Ovary (tissue), 9 donors: Measurements from ENCODE around the gene DAGLB. TPM values are rescaled to one million over a fixed set of nuclear protein-coding genes. Genes with fewer than 3 reads are reported as not detected.

Experiments used
- DNase-seq, 5 donors: peaks; one replicate each; pipeline ENCODE4 v3.0.0-alpha.2; 2019 to 2020
- H3K27ac ChIP-seq, 2 donors: fragments of 200-600 bp; one replicate each; pipeline versions ENCODE4 v1.5.1 to v1.8.0; 2019 to 2022
- H3K27me3 ChIP-seq: fragments of 200-600 bp; one replicate; pipeline ENCODE4 v1.8.0; 2022
- H3K36me3 ChIP-seq: fragments of 200-600 bp; sonication (generic); one replicate; pipeline ENCODE4 v1.5.1; 2019
- H3K4me1 ChIP-seq: one replicate; pipeline ENCODE4 v1.8.1; 2013; ENCODE audit warnings: mild to moderate bottlenecking, moderate library complexity; ENCODE audit not compliant: insufficient read depth
- H3K4me3 ChIP-seq: fragments of 200-600 bp; sonication (generic); one replicate; pipeline ENCODE4 v1.5.1; 2017
- H3K9me3 ChIP-seq, 2 donors: fragments of 200-600 bp in 1 of 2; sonication (generic) in 1 of 2; one replicate each; pipeline versions ENCODE4 v1.5.1 to v1.8.1; 2013 to 2019; ENCODE audit warnings: mild to moderate bottlenecking in 1 of 2, moderate library complexity in 1 of 2
- CTCF ChIP-seq, 3 donors: fragments of 450-650 bp in 2 of 3; fragments of 200-600 bp in 1 of 3; IDR thresholded peaks; one replicate each; pipeline versions ENCODE4 v1.5.1 to v1.8.0; 2016 to 2022; ENCODE audit warnings: antibody characterized with exemption in 3 of 3, mild to moderate bottlenecking in 1 of 3
- EP300 ChIP-seq: sonication (generic); formaldehyde crosslinking; IDR thresholded peaks from one replicate; pipeline ENCODE4 v1.6.1; 2017; ENCODE audit warnings: antibody characterized with exemption
- POLR2A ChIP-seq: fragments of 450-650 bp; IDR thresholded peaks from one replicate; pipeline ENCODE4 v1.6.1; 2017; ENCODE audit warnings: antibody characterized with exemption, mild to moderate bottlenecking, moderate library complexity
- WGBS, 3 donors: extraction: QIAGEN DNeasy Blood & Tissue Kit in 1 of 3; methylation state at CpG; one replicate each; pipeline versions ENCODE4 v1.1.5 to v1.1.7; 2013 to 2017; 5-methylcytosine and 5-hydroxymethylcytosine counted together
- intact Hi-C, 4 donors: fragments of 100-400 bp; cut with DNase I; formaldehyde crosslinking; loops; one replicate each; pipeline versions ENCODE4 v1.11.0 to v1.15.1; 2022 to 2023
- polyA plus RNA-seq, 2 donors: library from polyadenylated mRNA; stranded (reverse); fragments of 200-250 nt in 1 of 2; fragments of 350-450 nt in 1 of 2; fragmentation: Illumina TruSeq in 1 of 2; extraction: RNeasy Lipid Tissue Mini Kit (QIAGEN cat#74804) in 1 of 2; gene quantifications; one replicate each; pipeline ENCODE4 v1.2.3, GENCODE V29; 2013 to 2014
- total RNA-seq, 7 donors: library from RNA; depleted of rRNA in 2 of 7; stranded (reverse); fragments of >200 nt in 2 of 7; fragmentation: NEBNext Ultra II Directional in 3 of 7; extraction: Animal tissue kit (Norgen Biotek cat#: 25700) in 3 of 7; gene quantifications; one replicate each; pipeline versions ENCODE4 v1.1.0 to v1.2.4, GENCODE V29; 2016 to 2023
- donor health status: DM: no; HTN: no; CAD: no; lungs with moderate emphysema.
- donor health status: DM: no; HTN: no; CAD: no.
- donor health status: Bipolar disorder and iron deficiency.
- donor health status: DM: yes; HTN: yes; CAD: no.
- donor health status: DM: no; HTN: no; CAD: no.
- donor health status: DM: yes; HTN: yes; CAD: no.

Gene DAGLB
- total and polyA plus RNA-seq, 9 donors: 8.8 to 22.4 (median 15.3) TPM

GRCh38 chr7:6442114-6442513 is 5.6 kb downstream of the DAGLB start:
- intact Hi-C loops: no loop called here
- H3K27ac ChIP-seq: no peak overlapping the region
- no peaks in the 10 kb centered on the region for H3K27me3 ChIP-seq
- H3K4me3 ChIP-seq: no peak overlapping the region
- H3K36me3 ChIP-seq: no peaks in the 10 kb centered on the region
- no peaks in the 10 kb centered on the region for H3K9me3 ChIP-seq
- WGBS, 3 donors: 78 to 88% (median 87%) methylated on average over 10 of the region's 10 CpGs
- H3K4me1 ChIP-seq: peaks cover 6% of the 10 kb centered on the region
- no peak for TF ChIP-seq EP300
- no peak for TF ChIP-seq POLR2A
- no peak for TF ChIP-seq CTCF (IDR thresholded peaks at IDR 0.05)
- DNase-seq: no peak

GRCh38 chr7:6440381-6440780 is 7.4 kb downstream of the DAGLB start:
- TF ChIP-seq POLR2A: no peak
- TF ChIP-seq EP300: no peak
- TF ChIP-seq CTCF (IDR thresholded peaks at IDR 0.05): no peak
- H3K27me3 ChIP-seq: no peaks in the 10 kb centered on the region
- no peak for DNase-seq
- no peaks in the 10 kb centered on the region for H3K36me3 ChIP-seq
- H3K9me3 ChIP-seq: no peaks in the 10 kb centered on the region
- no peak overlapping the region for H3K27ac ChIP-seq
- H3K4me3 ChIP-seq: no peak overlapping the region
- H3K4me1 ChIP-seq: no peaks in the 10 kb centered on the region
- WGBS, 3 donors: 91 to 93% (median 92%) methylated on average over 5 of the region's 5 CpGs
- intact Hi-C loops: no loop called here

GRCh38 chr7:6438427-6438826 is 9.3 kb downstream of the DAGLB start:
- TF ChIP-seq POLR2A (no peak), EP300 (no peak), CTCF (IDR thresholded peaks at IDR 0.05) (no peak)
- no peaks in the 10 kb centered on the region for H3K4me1 ChIP-seq
- H3K4me3 ChIP-seq: no peak overlapping the region
- H3K9me3 ChIP-seq: no peaks in the 10 kb centered on the region
- H3K27ac ChIP-seq: no peak overlapping the region
- WGBS, 3 donors: 91 to 93% (median 93%) methylated on average over 2 of the region's 2 CpGs
- no peaks in the 10 kb centered on the region for H3K27me3 ChIP-seq
- intact Hi-C loops: no loop called here
- no peaks in the 10 kb centered on the region for H3K36me3 ChIP-seq
- no peak for DNase-seq

- H3K36me3 ChIP-seq: no peaks in the 10 kb centered on the region
- H3K27me3 ChIP-seq: no peaks in the 10 kb centered on the region
- no peak overlapping the region for H3K27ac ChIP-seq
- TF ChIP-seq EP300 (no peak), POLR2A (no peak), CTCF (IDR thresholded peaks at IDR 0.05) (no peak)
- H3K9me3 ChIP-seq: no peaks in the 10 kb centered on the region
- WGBS, 3 donors: 87 to 94% (median 90%) methylated on average over 6 of the region's 6 CpGs
- H3K4me1 ChIP-seq: no peaks in the 10 kb centered on the region
- H3K4me3 ChIP-seq: no peak overlapping the region
- intact Hi-C loops: no loop called here
- no peak for DNase-seq
Measured at GRCh38 chr7:6437251-6437650, 10.5 kb downstream of the DAGLB start.

- Histone ChIP-seq H3K9me3 (no peaks in the 10 kb centered on the region), H3K27me3 (no peaks in the 10 kb centered on the region), H3K36me3 (no peaks in the 10 kb centered on the region), H3K4me3 (no peak overlapping the region), H3K4me1 (no peaks in the 10 kb centered on the region), H3K27ac (no peak overlapping the region)
- intact Hi-C loops: no loop called here
- TF ChIP-seq POLR2A (no peak), EP300 (no peak), CTCF (IDR thresholded peaks at IDR 0.05) (no peak)
- 86 to 91% (median 90%) methylated on average over 10 of the region's 10 CpGs for WGBS, 3 donors
- no peak for DNase-seq
Measured at GRCh38 chr7:6436385-6436685, 11.4 kb downstream of the DAGLB start.
